GM12878 (cell line): Measurements from ENCODE around the gene HIVEP3. TPM values are rescaled to one million over a fixed set of nuclear protein-coding genes. Genes with fewer than 3 reads are reported as not detected.

Experiments
- BHLHE40 ChIP-seq, 2 experiments: fragments of 450-650 bp in 1 of 2; IDR thresholded peaks; 2 replicates each; pipeline ENCODE4 v1.6.1; 2011 to 2017; ENCODE audit warnings: low read depth in 2 of 2, borderline replicate concordance in 1 of 2, improper control_type of control experiment in 1 of 2, low read length in 1 of 2, mild to moderate bottlenecking in 1 of 2
- EP300 ChIP-seq, 2 experiments: fragments of 150-350 bp in 1 of 2; IDR thresholded peaks; 2 replicates each; pipeline ENCODE4 v1.6.1; 2011 to 2012; ENCODE audit warnings: low read depth in 2 of 2, low read length in 2 of 2, borderline replicate concordance in 1 of 2, improper control_type of control experiment in 1 of 2, inconsistent platforms in 1 of 2; ENCODE audit not compliant: control insufficient read depth in 1 of 2
- ESRRA ChIP-seq: IDR thresholded peaks from 2 replicates; pipeline ENCODE4 v1.6.1; 2012; ENCODE audit warnings: mild to moderate bottlenecking, low read length, improper control_type of control experiment
- ETV6 ChIP-seq, 2 experiments: fragments of 450-650 bp in 1 of 2; IDR thresholded peaks in 1 of 2; conservative IDR thresholded peaks in 1 of 2; 2 replicates each; pipeline ENCODE4 v1.6.1; 2014; ENCODE audit warnings: antibody characterized with exemption in 1 of 2, borderline replicate concordance in 1 of 2, low read depth in 1 of 2, mild to moderate bottlenecking in 1 of 2, moderate library complexity in 1 of 2
- EZH2 ChIP-seq: IDR thresholded peaks from 2 replicates; pipeline ENCODE4 v1.6.1; 2012; ENCODE audit warnings: low read depth, mild to moderate bottlenecking, control low read depth, inconsistent platforms, low read length, borderline replicate concordance; ENCODE audit not compliant: control insufficient read depth
- FOS ChIP-seq: IDR thresholded peaks from 3 replicates; pipeline ENCODE4 v1.6.1; 2011; ENCODE audit warnings: borderline replicate concordance; ENCODE audit not compliant: insufficient read length; ENCODE audit errors: extremely low read depth
- GABPA ChIP-seq: IDR thresholded peaks from 2 replicates; pipeline ENCODE4 v1.6.1; 2014; ENCODE audit warnings: antibody characterized with exemption, low read depth, mild to moderate bottlenecking, inconsistent platforms
- IKZF1 ChIP-seq: fragments of 450-650 bp; conservative IDR thresholded peaks from 2 replicates; pipeline ENCODE4 v1.6.1; 2017; ENCODE audit warnings: antibody characterized with exemption, mild to moderate bottlenecking
- MYB ChIP-seq: fragments of 150-350 bp; IDR thresholded peaks from 2 replicates; pipeline ENCODE4 v1.6.1; 2014; ENCODE audit warnings: mild to moderate bottlenecking, low read depth, low read length, borderline replicate concordance
- NFXL1 ChIP-seq: fragments of 450-650 bp; IDR thresholded peaks from 2 replicates; pipeline ENCODE4 v1.6.1; 2017; ENCODE audit warnings: antibody characterized with exemption, mild to moderate bottlenecking, borderline replicate concordance
- NFYA ChIP-seq: IDR thresholded peaks from 2 replicates; pipeline ENCODE4 v1.6.1; 2011; ENCODE audit warnings: low read depth, mild to moderate bottlenecking, low read length, improper control_type of control experiment, borderline replicate concordance
- NR2F1 ChIP-seq: fragments of 450-650 bp; conservative IDR thresholded peaks from 2 replicates; pipeline ENCODE4 v1.6.1; 2017; ENCODE audit warnings: mild to moderate bottlenecking
- PAX5 ChIP-seq: IDR thresholded peaks from 2 replicates; pipeline ENCODE4 v1.6.1; 2011; ENCODE audit warnings: low read depth, low read length, borderline replicate concordance
- RAD51 ChIP-seq: fragments of 450-650 bp; IDR thresholded peaks from 2 replicates; pipeline ENCODE4 v1.6.1; 2016; ENCODE audit warnings: moderate library complexity, mild to moderate bottlenecking, inconsistent platforms
- SMARCA5 ChIP-seq: fragments of 450-650 bp; IDR thresholded peaks from 2 replicates; pipeline ENCODE4 v1.6.1; 2017; ENCODE audit warnings: mild to moderate bottlenecking
- SREBF1 ChIP-seq: IDR thresholded peaks from 2 replicates; pipeline ENCODE4 v1.6.1; 2012; ENCODE audit warnings: mild to moderate bottlenecking, low read length
- STAT1 ChIP-seq: fragments of 450-650 bp; conservative IDR thresholded peaks from 2 replicates; pipeline ENCODE4 v1.6.1; 2014; ENCODE audit warnings: antibody characterized with exemption, mild to moderate bottlenecking
- TARDBP ChIP-seq: IDR thresholded peaks from 2 replicates; pipeline ENCODE4 v1.6.1; 2016; ENCODE audit warnings: borderline replicate concordance
- TBL1XR1 ChIP-seq: IDR thresholded peaks from 2 replicates; pipeline ENCODE4 v1.6.1; 2012; ENCODE audit warnings: low read depth, low read length, improper control_type of control experiment
- YY1 ChIP-seq: IDR thresholded peaks from 2 replicates; pipeline ENCODE4 v1.6.1; 2011; ENCODE audit warnings: low read depth, mild to moderate bottlenecking, low read length
- ZNF217 ChIP-seq: fragments of 450-650 bp; IDR thresholded peaks from 2 replicates; pipeline ENCODE4 v1.6.1; 2017; ENCODE audit warnings: antibody characterized with exemption, mild to moderate bottlenecking
- ZNF622 ChIP-seq: fragments of 450-650 bp; IDR thresholded peaks from 2 replicates; pipeline ENCODE4 v1.6.1; 2017; ENCODE audit warnings: mild to moderate bottlenecking, inconsistent platforms
- ZZZ3 ChIP-seq: IDR thresholded peaks from 2 replicates; pipeline ENCODE4 v1.6.1; 2011; ENCODE audit warnings: low read depth; ENCODE audit not compliant: control insufficient read depth, insufficient read length
- polyA plus RNA-seq, 11 experiments: library from polyadenylated mRNA; depleted of rRNA in 4 of 11; unstranded in 6 of 11; stranded (reverse) in 5 of 11; fragments of >200 nt; fragmentation: Nextera tagmentation in 4 of 11; fragmentation: Illumina TruSeq in 1 of 11; extraction: Ambion mirVana in 4 of 11; extraction: Trizol in 1 of 11; gene quantifications; 1 replicate in 1 of 11; 2 replicates in 10 of 11; pipeline versions ENCODE4 v1.2.1 to v1.2.3, GENCODE V29; 2011 to 2016; ENCODE audit warnings: inconsistent platforms in 2 of 11, missing spikeins in 2 of 11, low read depth in 1 of 11
- total RNA-seq, 4 experiments: library from RNA; depleted of rRNA in 3 of 4; stranded (reverse); fragments of >200 nt in 3 of 4; fragmentation: Illumina TruSeq in 1 of 4; extraction: Trizol in 1 of 4; gene quantifications; 2 replicates each; pipeline versions ENCODE4 v1.2.1 to v1.2.3, GENCODE V29; 2013 to 2021
- TF ChIP-seq, protein P1 (sequence below): fragments of 450-650 bp; IDR thresholded peaks from 2 replicates; pipeline ENCODE4 v1.6.1; 2014; ENCODE audit warnings: mild to moderate bottlenecking
- TF ChIP-seq, protein P2 (sequence below): fragments of 450-650 bp; IDR thresholded peaks from 2 replicates; pipeline ENCODE4 v1.6.1; 2017; ENCODE audit warnings: antibody characterized with exemption, mild to moderate bottlenecking, moderate library complexity
- TF ChIP-seq, protein P3 (sequence below): fragments of 450-650 bp; IDR thresholded peaks from 2 replicates; pipeline ENCODE4 v1.6.1; 2017; ENCODE audit warnings: borderline replicate concordance

Gene HIVEP3
- total and polyA plus RNA-seq, 10 of the 15 experiments (the other 5 are each of a cell fraction or from before 2014, with no cell fraction given): 1.8 to 13.6 (median 3.8) TPM

DNA sequence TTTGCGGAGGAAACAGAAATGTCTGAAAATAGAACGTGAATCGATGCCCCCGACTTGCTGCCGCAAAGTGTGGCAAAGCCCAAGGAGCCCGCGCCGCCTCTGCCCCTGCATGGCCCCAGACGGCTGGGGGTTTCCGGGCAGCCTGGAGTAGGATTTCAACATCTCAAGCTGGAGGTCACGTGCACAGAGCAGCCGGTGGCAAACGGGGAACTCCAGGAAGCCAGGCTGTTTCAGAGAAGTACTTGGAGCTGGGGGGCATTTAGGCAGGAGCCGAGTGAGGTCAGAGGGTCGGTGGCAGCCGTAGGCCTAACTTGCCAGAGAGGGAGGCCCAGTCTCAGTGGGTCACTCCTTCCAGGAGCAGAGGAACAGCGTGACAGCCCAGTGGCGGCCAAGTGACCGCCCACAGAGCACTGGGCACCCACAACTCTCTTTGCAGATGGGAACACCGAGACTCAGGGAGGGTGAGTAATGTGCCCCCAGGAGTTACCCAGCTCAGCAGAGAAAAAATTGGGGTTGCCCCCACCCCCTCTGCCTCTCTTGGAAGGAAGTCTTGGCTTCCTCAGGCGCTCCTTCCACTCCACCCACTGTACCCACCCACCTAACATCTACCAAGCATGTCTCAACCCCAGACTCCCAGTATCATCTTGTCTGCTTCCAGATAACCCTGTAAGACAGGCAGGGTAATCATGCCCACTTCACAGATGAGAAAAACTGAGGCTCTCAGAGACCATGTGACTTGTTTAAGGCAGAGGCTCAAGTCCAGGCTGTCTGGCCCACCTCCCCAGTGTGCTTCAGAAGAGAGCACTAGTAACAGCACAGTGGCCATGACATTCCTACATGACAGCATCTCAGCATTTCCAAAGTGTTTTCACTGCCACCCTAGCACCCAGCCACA is 179.4 kb downstream of the HIVEP3 start (continued):
- no peak for TF ChIP-seq MYB
- peak; percentile 95 to 98 for TF ChIP-seq BHLHE40 (IDR thresholded peaks at IDR 0.05; ENCODE audit: borderline replicate concordance in 1 of 2, low read depth in 2 of 2, low read length in 1 of 2)
- TF ChIP-seq NFXL1: no peak
- TF ChIP-seq ZNF622: no peak
- TF ChIP-seq, protein P1, sequence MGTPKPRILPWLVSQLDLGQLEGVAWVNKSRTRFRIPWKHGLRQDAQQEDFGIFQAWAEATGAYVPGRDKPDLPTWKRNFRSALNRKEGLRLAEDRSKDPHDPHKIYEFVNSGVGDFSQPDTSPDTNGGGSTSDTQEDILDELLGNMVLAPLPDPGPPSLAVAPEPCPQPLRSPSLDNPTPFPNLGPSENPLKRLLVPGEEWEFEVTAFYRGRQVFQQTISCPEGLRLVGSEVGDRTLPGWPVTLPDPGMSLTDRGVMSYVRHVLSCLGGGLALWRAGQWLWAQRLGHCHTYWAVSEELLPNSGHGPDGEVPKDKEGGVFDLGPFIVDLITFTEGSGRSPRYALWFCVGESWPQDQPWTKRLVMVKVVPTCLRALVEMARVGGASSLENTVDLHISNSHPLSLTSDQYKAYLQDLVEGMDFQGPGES: no peak
- TF ChIP-seq ZNF217: peak; percentile 93
- peak; percentile 33; the same call in 1 of the 2 replicates for TF ChIP-seq PAX5
- TF ChIP-seq ETV6 (conservative IDR thresholded peaks at IDR 0.05 in 1 of 2, IDR thresholded peaks at IDR 0.05 in 1 of 2; ENCODE audit: borderline replicate concordance in 1 of 2, low read depth in 1 of 2): peak in 1 of 2 experiments; percentile 72; a peak in 1 of 4 replicates
- TF ChIP-seq STAT1: no peak
- TF ChIP-seq TARDBP: no peak
- no peak for TF ChIP-seq GABPA
- TF ChIP-seq ESRRA: no peak
- TF ChIP-seq RAD51: peak; percentile 94
- no peak for TF ChIP-seq NFYA
- TF ChIP-seq SREBF1: no peak
- TF ChIP-seq, protein P2, sequence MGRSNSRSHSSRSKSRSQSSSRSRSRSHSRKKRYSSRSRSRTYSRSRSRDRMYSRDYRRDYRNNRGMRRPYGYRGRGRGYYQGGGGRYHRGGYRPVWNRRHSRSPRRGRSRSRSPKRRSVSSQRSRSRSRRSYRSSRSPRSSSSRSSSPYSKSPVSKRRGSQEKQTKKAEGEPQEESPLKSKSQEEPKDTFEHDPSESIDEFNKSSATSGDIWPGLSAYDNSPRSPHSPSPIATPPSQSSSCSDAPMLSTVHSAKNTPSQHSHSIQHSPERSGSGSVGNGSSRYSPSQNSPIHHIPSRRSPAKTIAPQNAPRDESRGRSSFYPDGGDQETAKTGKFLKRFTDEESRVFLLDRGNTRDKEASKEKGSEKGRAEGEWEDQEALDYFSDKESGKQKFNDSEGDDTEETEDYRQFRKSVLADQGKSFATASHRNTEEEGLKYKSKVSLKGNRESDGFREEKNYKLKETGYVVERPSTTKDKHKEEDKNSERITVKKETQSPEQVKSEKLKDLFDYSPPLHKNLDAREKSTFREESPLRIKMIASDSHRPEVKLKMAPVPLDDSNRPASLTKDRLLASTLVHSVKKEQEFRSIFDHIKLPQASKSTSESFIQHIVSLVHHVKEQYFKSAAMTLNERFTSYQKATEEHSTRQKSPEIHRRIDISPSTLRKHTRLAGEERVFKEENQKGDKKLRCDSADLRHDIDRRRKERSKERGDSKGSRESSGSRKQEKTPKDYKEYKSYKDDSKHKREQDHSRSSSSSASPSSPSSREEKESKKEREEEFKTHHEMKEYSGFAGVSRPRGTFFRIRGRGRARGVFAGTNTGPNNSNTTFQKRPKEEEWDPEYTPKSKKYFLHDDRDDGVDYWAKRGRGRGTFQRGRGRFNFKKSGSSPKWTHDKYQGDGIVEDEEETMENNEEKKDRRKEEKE: no peak
- TF ChIP-seq EP300 (IDR thresholded peaks at IDR 0.05; ENCODE audit: borderline replicate concordance in 1 of 2, control insufficient read depth in 1 of 2, low read depth in 2 of 2, low read length in 2 of 2): peak; percentile 53 to 70; a peak in 1 of 4 replicates
- TF ChIP-seq ZZZ3: no peak
- TF ChIP-seq FOS: no peak
- TF ChIP-seq YY1: no peak
- TF ChIP-seq SMARCA5: peak; percentile 93
- TF ChIP-seq, protein P3, sequence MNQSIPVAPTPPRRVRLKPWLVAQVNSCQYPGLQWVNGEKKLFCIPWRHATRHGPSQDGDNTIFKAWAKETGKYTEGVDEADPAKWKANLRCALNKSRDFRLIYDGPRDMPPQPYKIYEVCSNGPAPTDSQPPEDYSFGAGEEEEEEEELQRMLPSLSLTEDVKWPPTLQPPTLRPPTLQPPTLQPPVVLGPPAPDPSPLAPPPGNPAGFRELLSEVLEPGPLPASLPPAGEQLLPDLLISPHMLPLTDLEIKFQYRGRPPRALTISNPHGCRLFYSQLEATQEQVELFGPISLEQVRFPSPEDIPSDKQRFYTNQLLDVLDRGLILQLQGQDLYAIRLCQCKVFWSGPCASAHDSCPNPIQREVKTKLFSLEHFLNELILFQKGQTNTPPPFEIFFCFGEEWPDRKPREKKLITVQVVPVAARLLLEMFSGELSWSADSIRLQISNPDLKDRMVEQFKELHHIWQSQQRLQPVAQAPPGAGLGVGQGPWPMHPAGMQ: peak; percentile 48; the same call in 1 of the 2 replicates
- TF ChIP-seq IKZF1: peak; percentile 96
- peak; percentile 63; the same call in 1 of the 2 replicates for TF ChIP-seq TBL1XR1
- peak; percentile 88 for TF ChIP-seq NR2F1
- no peak for TF ChIP-seq EZH2
